ENCODE data around the gene ATXN1.
"Not testable (repeated sequence)": the region's sequence is repeated elsewhere in the genome, so short reads cannot be mapped to it uniquely, and the experiment has no call there.

The ATXN1 gene

GRCh38 chr6:16615215-16615614 lies 146.0 kb downstream of the ATXN1 start:
- not testable (repeated sequence) for DNase-seq (ENCODE audit: low spot score)

DNA sequence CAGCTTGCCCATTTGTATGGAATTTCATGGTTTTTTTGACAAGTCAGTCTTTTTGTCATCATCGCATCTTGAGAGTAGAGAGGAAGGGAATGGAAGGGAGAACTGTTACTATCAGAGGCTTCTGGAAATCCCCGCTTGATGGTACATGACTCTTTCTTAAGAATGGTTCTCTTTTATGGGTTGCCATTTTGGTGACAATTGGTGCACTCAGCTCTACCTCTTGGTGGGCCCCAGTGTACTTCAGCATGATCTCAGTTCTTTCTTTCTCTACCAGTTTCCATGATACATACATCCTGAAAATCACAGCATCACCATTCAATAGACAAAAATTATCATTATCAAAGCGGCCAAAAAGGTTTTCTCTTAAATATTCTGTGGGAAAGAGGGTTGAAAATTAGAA lies 147.1 kb downstream of the ATXN1 start:
- not testable (repeated sequence) for DNase-seq (ENCODE audit: low spot score)

DNA sequence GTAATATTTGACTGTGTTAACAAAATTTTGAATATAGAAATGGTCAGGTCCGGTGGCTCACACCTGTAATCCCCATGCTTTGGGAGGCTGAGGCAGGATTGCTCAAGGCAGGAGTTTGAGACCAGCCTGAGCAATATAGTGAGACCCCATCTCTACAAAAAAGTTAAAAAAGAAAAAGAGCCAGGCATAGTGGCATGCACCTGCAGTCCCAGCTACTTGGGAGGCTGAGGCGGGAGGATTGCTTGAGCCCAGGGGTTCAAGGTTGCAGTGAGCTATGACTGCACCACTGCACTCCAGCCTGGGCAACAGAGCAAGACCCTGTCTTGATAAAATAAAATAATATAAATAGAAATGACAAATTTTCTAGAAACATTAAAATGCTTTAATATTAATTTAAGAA lies 147.8 kb downstream of the ATXN1 start:
- DNase-seq (ENCODE audit: low spot score), result not testable (repeated sequence)

GRCh38 chr6:16608444-16608843 lies 152.8 kb downstream of the ATXN1 start:
- no peak for DNase-seq (ENCODE audit: low spot score)

DNA sequence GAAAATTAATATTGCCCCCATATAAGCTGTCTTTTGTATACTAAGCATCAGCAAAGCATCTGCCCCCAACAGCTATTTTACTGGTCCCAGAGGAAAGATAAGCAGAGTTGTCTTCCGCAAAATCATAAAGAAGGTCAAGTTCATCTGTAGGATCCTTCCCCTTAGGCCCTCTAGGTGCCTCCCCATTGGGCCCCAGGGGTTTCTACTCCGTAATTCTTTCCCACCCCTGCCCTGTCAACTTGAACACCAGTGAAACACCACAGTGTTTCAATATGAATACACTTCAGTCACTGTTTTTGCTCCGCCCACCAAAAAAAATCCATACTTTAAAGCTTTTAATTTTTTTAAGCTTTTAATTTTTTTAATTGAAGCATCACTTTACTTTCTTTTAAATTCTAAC lies 159.2 kb downstream of the ATXN1 start:
- no peak for DNase-seq (ENCODE audit: low spot score)

GRCh38 chr6:16600701-16601100 lies 160.6 kb downstream of the ATXN1 start:
- DNase-seq (ENCODE audit: low spot score), result no peak

DNA sequence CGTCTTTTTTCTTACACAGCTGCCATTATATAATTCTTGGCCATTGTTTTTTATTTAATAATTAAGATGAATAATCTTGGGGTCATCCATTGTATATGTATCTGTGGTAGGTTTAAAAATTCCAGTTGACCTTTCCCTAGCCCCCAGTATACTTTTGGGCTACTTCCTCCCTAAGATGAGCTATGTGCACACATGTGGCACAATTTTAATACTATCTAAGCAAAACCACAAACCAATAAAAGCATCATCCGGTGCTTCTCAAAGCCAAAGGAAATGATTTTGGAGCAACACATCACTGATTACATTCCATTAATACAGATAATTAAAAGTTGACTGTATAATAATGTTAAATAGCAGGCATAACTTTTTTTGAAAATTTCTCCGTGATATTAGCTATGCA lies 161.2 kb downstream of the ATXN1 start:
- DNase-seq (ENCODE audit: low spot score), result no peak

DNA sequence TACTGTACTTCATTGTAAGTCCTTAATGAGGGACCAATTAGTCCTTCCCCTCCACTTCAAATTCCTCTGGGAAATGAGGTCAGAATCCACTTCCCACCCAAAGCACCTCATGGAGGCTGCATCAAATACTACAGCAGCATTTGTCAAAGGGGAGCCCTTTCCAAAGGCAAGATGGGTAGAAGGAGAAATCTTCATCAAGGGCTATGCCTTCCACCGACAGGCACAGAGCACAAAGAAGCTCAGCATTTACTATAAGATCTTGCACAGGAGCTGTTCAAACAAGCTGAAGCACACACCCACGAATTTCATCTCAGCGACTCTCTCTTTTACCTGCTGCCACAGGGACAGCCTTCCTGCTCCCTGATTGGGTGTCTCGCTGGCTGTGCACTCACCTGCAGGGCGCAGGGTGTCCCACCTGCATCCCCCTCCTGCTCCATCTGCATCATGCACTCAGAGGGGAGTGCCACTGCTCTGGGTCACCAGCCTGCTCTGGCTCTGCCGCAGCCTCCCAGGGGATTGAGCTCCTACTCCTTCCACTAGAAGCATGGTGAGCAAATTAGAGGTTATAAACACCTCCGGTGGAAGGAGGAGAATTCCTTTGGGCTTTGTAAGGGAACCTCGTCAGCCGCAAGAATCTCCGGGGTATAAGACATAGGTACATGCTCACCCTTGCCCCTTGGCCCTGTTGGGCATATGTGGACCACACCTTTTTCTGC lies 164.5 kb downstream of the ATXN1 start:
- no peak for DNase-seq (ENCODE audit: low spot score)

DNA sequence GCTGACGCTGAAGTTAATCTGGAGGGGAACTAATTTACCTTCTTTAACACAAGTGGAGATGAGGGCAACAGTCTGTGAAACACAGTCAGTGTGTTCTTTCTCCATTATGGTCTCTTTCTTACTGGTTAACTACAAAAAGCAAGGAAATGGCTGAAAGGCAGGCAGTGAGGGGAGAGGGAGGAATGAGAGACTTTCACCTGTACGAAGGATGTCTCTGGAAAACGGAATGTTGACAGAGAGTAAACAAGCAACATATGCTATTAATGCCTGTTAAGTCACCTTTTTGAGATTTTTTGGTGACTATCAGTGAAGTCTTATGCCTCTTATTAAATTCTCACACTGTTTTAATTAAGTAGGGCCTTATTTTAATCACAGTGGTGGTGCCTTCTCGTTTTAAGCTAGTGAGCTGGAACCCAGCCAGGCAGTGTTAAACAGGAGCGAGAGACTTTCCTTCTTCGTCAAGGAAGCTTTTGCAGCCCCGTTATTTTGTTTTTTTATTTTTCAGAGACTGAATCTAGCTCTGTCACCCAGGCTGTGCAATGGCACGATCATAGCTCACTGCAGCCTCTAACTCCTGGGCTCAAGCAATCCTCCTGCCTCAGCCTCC lies 165.6 kb downstream of the ATXN1 start:
- DNase-seq (ENCODE audit: low spot score), result no peak

GRCh38 chr6:16594849-16595248 lies 166.4 kb downstream of the ATXN1 start:
- no peak for DNase-seq (ENCODE audit: low spot score)

- DNase-seq (ENCODE audit: low spot score), result no peak
Measured at GRCh38 chr6:16592223-16592911, 168.9 kb downstream of the ATXN1 start.

- DNase-seq (ENCODE audit: low spot score), result no peak
Measured at GRCh38 chr6:16591396-16592222, 169.7 kb downstream of the ATXN1 start.

DNA sequence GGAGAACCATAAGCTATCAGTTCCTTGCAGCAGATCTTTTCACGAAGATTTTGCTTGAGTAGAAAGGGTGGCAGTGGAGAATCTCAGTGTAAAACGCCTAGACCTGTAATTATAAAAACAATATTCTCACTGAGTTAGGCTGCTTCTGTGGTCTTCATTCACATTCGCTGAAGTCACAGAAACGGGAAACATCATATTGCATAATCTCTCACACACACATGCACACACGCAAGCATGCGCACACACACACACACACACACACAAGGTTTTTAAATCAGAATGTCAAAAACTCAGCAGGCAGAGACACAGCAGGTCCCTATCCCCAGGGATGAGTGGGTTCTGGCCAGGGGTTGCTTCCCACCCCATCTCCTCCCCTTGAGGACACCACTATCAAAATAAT lies 175.5 kb downstream of the ATXN1 start:
- no peak for DNase-seq (ENCODE audit: low spot score)

DNA sequence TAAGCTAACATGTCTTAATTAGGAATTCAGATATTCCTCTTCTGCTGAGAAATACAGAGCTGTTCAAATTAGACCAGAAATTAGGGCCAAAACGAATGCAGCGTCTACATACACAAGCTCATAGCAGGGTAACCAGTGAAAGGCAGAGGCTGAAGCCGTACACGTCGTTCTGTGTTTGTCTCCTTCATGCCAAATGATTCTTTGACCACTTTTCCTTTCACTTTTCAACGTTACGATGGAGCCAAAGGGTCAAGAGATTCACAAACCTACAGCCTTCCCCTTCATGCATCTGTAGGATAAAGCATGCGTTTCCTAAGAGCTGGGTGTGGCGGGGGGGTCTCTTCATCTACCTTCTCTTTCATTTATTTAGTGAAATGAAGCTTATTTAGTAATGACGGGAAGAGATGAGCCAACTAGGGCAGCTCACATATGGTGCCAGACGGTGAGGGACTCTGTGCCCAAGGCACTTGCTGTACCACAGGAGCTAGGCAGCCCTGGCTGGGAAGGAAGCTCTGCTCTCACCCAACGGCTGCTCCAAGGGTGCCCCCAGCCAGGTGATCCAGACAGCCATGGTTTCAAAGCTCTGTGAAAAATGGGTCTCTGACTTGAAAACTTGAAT lies 178.0 kb downstream of the ATXN1 start:
- no peak for DNase-seq (ENCODE audit: low spot score)

DNA sequence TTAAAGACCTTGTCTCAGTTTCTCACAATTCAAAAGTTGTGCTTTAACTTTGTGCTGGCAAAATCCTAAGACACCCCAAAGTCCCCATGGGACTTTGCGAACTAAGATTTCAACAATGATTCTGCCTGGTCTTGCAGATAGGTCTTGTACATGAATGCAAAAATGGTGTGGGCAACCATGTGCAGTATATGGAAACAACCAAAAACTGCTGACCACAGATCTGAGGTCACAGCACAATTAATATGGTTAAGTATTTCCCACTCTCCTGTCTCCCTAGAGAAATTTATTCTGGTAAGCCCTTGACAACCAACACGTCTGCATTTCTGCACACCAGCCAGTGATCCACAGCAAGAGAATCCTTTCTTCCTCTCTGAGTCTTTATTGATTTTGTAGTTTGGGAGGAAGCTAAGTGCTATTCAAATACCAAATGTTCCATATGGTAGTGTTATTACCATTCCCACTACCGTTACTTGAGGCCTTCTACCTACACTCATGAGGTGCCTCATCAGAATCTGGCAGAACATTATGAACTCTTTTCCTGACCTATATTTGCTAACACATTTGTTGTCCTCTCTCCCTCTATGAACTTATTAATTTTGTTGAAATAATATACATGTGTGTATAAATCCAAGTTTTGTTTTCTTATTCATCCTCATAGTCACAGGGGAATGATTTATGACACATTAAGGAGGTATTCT lies 178.7 kb downstream of the ATXN1 start:
- DNase-seq (ENCODE audit: low spot score), result no peak

GRCh38 chr6:16578695-16579285 lies 182.5 kb downstream of the ATXN1 start:
- DNase-seq (ENCODE audit: low spot score), result no peak

DNA sequence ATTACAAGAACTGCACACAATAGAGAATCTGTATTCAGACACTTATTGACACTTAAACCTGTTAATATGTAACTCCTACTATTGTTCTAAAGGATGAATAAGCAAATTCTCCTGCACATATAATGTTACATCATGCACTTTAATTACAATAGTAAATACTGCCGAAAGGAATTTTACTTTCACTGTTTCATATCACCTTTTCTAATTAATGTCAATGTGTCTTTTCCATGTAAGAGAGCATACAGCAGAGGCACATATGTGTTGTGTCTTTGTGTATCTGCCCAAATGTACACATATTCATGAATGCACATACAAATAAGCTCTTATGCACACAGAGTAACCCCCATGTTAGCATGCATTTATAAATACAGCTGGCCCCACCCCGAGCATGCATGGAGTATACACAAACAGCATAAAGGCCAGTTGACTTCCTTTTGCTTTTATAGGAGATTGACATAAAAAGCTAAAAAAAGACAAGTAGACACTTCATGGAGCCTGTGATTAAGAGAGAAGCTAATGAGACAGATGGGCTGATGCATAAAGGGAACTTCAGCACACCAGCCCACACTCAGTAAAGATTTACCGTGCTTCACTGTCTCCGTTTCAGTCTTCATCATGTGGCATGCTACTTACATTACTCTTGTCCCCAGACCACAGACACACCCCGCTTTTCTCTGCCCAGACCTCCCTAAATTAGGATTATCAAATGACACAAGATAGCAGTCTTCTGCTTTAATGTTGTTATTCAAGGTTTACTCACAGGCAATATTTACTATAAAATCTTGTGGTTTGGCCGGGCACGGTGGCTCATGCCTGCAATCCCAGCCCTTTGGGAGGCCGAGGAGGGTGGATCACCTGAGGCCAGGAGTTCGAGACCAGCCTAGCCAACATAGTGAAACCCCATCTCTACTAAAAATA lies 184.6 kb downstream of the ATXN1 start:
- no peak for DNase-seq (ENCODE audit: low spot score)

GRCh38 chr6:16575655-16576054 lies 185.6 kb downstream of the ATXN1 start:
- DNase-seq (ENCODE audit: low spot score), result no peak

- no peak for DNase-seq (ENCODE audit: low spot score)
Measured at GRCh38 chr6:16572943-16573342, 188.3 kb downstream of the ATXN1 start.

GRCh38 chr6:16572317-16572716 lies 188.9 kb downstream of the ATXN1 start:
- DNase-seq (ENCODE audit: low spot score), result no peak
